GM18909 (cell line): ENCODE measurements around the gene LHPP.

Source experiments
- ATAC-seq: cut with Tn5 transposase; IDR thresholded peaks from one replicate; pipeline ENCODE4 v1.9.1; 2021; ENCODE audit warnings: mild to moderate bottlenecking; ENCODE audit not compliant: unreplicated experiment, poor library complexity

LHPP gene

GRCh38 chr10:124446830-124447750 lies 14.5 kb upstream of the LHPP start:
- ATAC-seq: no peak

DNA sequence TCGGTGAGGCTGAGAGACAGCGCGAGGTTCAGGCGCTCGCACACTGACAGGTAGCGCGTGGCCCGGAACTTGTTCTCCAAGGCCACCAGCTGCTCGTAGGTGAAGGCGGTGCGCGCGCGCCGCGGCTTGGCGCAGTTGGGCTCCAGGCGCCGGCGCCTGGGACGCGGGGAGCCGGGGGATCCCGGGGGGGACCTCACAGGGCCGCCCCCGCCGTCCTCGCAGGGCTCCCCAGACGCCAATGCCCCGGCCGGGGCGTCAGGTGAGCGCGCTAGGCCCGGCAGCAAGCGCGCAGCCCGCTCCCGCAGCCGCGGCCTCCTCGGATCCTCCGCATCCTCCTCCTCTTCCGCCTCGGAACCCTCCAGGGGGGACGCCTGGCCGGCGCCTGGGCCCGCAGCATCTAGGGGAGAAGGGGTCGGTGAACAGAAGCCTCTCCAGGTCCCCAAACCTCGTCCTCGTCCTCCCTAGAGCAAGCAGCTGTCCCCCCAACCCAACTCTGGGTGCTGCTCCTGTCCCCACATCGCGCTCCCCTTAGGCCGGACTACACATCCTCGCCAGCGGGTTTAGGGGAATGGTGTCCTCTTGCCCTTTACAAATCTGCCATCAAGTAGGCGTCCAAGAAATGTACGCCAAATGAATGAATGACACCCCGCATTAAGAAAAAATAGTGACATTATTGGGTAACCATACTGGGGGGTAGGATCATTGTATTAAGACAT lies 13.7 kb upstream of the LHPP start:
- no peak for ATAC-seq

- no peak for ATAC-seq
These were observed 12.9 kb upstream of the LHPP start for GRCh38 chr10:124448696-124449169.

GRCh38 chr10:124449170-124450011 lies 12.2 kb upstream of the LHPP start:
- no peak for ATAC-seq

DNA sequence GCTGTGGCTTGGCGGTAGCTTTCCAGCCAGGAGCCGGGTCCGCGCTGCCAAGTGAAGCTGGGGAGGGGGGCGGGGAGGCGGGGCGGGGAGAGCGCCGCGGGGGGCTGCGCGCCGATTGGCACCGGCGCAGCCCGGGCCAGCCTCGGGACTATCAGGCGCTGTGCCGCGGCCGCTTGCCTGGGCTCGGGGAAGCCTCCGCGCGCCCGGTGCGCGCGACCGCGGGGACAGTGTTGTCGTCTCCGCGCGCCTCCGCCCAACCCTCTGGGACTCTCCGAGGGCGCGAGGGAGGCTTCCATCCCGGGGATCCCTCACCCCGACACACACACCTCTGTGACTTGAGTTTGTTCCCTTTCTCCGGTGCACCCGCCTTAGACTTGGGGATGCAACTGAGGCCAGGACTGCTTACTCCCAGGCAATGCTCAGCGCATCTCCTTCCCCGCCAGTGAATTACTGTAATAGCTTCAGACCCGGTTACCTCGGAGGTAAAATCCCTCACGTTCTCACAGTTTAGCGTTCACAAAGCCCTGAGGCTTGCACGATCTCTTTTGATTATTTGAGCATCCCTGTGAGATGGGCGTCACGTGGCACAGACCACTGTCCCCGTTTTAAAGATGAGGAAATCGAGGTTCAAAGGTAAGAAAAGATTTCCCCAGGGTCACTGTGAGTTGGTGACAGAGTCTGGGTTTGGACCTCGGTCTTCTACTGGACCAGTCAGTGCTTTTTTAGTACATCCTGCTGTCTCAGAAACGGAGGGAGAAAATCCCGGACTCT lies 11.4 kb upstream of the LHPP start, which contains the start of gene NKX1-2:
Gene NKX1-2 (minus strand): TSS at position 24 of the 771 bp plus-strand sequence. CDS start 92 bp downstream, outside the sequence.
- ATAC-seq: no peak

- no peak for ATAC-seq
These were observed 10.9 kb upstream of the LHPP start for GRCh38 chr10:124450783-124451057.

DNA sequence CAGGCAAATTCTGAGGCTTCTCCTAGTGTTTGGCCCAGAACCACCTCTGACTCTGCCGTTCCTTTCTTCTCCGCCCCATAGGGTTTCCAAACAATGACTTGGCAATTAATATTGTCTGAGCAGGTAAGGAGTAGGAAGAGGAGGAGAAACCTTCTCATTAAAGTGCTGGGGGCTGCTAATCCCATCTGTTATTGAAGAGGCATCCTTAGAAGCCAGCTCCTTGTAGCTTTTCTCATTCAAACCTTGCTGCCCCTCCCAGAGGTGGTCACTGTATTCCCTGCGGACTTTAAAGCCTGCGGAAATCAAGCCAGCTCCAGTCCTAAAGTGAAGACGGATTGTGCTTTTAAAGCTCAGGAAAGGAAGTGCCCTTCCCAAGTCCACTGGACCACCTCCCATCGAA lies 10.3 kb upstream of the LHPP start:
- ATAC-seq: no peak

GRCh38 chr10:124453960-124454610 lies 7.5 kb upstream of the LHPP start:
- no peak for ATAC-seq

- ATAC-seq: no peak
These were observed 6.2 kb upstream of the LHPP start for GRCh38 chr10:124455441-124455840.

- no peak for ATAC-seq
These were observed 3.1 kb upstream of the LHPP start for GRCh38 chr10:124458473-124458872.

DNA sequence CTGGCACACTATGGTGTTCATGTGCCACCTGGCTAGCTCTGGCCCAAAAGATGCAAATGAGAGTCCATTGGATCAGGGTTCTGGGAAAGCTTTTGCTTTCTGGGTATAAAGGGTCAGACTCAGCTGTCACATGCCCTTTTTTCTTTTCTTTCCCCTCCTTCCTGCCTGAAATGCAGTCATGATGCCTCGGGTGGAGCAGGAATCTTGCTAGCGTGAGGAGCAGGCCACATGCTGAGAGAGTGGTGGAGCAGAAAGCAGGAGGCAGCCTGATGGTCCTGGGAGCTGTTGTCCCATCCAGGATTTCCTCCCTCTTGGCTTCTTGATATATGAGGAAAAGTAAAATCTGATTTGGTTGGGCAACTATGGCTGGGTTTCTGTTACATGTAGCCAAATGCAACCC lies 2.7 kb upstream of the LHPP start:
- ATAC-seq: no peak

- ATAC-seq: no peak
These were observed 2.2 kb upstream of the LHPP start for GRCh38 chr10:124459395-124459794.

GRCh38 chr10:124460144-124460543 lies 1.5 kb upstream of the LHPP start:
- no peak for ATAC-seq

DNA sequence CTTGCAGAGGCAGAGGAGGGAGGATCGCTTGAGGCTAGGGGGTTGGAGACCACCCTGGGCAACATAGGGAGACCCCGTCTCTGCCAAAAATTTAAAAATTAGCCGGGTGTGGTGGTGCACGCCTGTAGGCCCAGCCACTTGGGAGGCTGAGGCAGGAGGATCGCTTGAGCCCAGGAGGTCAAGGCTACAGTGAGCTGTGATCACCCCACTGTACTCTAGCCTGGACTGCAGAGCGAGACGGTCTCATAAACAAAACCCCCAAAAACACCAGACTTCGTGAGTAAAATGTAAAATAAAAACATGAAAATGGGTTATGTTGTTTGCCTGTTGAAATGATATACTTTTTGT lies 699 bp downstream of the LHPP start:
- ATAC-seq: no peak

DNA sequence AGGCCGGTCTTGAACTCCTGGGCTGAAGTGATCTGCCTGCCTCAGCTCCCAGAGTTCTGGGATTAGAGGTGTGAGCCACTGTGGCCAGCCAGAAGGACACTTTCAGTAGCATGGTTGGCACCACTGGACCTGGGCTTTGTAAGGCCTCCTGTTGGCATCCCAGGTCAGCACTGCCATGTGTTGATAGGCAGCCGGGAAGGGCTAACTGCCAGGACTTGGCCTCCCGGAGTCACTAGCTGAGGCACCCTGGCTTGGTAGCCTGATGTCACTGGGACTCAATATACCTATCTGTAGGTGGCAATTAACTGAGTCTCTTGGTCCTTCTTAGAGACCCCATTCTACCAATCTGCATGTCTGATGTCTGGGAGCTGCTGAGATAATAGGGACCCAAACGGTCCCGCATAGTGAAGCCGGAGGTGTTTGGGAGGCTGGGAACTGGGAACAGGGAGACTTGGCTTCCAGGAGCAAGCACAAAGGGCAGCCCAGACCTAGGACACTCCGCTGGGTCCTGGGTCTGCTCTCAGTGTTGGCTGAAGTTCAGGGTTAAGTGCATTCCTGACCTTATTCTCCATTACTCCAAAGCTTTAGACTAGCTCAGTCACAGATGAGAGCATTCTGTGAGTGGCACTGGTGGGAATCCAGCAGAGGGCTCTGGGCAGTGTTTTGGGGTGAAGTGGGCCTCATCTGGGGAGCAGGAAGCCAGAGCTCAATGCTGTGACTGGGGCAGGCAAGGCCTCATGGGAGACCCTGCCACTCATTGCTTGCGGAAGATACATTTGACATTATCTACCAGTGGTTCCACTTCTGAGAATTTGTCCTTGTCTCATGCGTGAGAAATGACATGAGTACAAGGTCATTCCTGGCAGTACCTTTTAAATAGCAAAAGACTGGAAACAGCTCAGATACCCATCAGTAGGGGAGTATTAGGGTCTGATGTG lies 2.7 kb downstream of the LHPP start:
- ATAC-seq: no peak

DNA sequence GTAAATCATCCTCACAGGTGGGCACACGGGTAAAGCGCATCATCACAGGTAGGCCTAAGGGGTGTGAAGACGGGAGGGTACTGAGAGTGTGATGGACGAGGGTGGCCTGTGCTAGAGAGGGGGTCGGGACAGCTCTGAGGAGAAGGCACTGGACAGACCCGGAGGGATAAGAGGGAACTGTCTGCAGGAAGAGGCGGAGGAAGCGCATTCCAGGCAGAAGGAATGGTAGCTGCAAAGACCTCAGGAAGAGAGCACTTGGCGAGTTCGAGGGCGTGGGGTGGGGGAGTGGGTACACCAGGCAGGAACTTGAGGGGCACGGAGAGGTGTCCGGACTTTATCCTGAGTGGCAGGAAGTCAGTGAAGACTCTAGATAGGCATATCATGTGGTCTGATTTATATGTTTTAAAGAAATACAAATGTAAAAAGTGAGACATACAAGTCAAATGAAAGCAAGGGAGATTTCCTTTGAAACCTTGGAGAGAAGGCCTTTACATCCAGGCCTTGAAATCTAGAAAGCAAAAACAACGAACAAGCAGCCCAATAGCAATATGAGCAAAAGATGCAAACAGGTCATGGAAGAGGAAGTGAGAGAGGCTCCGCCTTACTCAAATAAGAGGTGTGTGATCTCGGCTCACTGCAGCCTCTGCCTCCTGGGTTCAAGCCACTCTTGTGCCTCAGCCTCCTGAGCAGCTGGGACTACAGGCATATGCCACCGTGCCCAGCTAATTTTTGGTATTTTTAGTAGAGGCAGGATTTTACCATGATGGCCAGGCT lies 3.6 kb downstream of the LHPP start:
- no peak for ATAC-seq

GRCh38 chr10:124465777-124466488 lies 4.3 kb downstream of the LHPP start:
- no peak for ATAC-seq
